ENCODE data around the gene ADGRG7.
A peak's percentile ranks its signal among the peaks of the same experiment; 100 is the strongest.
"Not testable (repeated sequence)": the region's sequence is repeated elsewhere in the genome, so short reads cannot be mapped to it uniquely, and the experiment has no call there.

The ADGRG7 gene

GRCh38 chr3:100609305-100609704, at the start of gene ADGRG7:
Gene ADGRG7, plus strand, starts transcription at chr3:100609601. Its CDS starts 256 bp downstream, at chr3:100609857.
- DNase-seq (ENCODE audit: low spot score) = no peak

- no peak for DNase-seq (ENCODE audit: low spot score)
These were observed 49.0 kb upstream of the ADGRG7 start for GRCh38 chr3:100560426-100560825.

GRCh38 chr3:100561459-100562158, 47.8 kb upstream of the ADGRG7 start:
- peak; percentile 43 for DNase-seq (ENCODE audit: low spot score)

- DNase-seq (ENCODE audit: low spot score) = no peak
These were observed 47.1 kb upstream of the ADGRG7 start for GRCh38 chr3:100562224-100562857.

GRCh38 chr3:100563228-100563627, 46.2 kb upstream of the ADGRG7 start:
- no peak for DNase-seq (ENCODE audit: low spot score)

GRCh38 chr3:100563652-100564211, 45.7 kb upstream of the ADGRG7 start:
- DNase-seq (ENCODE audit: low spot score) = no peak

DNA sequence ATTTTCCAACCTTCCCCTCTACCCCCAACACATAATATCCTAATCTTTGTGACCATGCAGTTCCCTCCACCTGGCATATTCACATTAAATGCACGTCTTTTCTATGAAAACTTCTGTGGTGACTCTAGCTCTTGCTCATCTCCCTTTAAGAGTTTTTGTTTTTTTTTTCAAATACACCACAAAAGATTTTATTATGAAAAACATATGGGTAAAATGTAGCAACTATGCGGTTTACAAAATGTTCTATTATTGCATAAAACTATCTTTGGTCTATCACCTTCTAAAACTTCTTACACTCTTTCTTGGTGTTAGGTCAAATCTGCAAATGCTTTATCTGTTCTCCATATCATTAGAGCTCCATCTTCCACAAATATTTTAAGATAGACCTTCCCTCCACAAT, 38.6 kb upstream of the ADGRG7 start:
- no peak for DNase-seq (ENCODE audit: low spot score)

GRCh38 chr3:100574536-100574935, 34.9 kb upstream of the ADGRG7 start:
- DNase-seq (ENCODE audit: low spot score) = no peak

DNA sequence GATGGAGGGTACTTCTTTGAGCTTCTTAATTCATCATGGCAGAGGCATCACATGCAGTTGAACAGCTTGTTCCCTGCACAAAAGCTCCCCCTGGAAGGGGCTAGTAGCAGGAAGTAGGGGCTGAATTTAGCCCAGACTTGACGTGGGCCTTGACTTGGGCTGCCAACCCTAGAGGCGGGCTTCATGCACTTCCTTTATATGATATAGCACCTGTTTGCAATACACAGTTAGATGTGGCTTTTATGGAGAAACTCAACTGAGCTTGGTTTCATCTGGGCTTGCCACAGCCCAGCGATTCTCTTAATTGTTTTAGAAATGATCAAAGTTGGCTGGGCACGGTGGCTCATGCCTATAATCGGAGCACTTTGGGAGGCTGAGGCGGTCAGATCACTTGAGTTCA, 33.7 kb upstream of the ADGRG7 start:
- DNase-seq (ENCODE audit: low spot score) = no peak

DNA sequence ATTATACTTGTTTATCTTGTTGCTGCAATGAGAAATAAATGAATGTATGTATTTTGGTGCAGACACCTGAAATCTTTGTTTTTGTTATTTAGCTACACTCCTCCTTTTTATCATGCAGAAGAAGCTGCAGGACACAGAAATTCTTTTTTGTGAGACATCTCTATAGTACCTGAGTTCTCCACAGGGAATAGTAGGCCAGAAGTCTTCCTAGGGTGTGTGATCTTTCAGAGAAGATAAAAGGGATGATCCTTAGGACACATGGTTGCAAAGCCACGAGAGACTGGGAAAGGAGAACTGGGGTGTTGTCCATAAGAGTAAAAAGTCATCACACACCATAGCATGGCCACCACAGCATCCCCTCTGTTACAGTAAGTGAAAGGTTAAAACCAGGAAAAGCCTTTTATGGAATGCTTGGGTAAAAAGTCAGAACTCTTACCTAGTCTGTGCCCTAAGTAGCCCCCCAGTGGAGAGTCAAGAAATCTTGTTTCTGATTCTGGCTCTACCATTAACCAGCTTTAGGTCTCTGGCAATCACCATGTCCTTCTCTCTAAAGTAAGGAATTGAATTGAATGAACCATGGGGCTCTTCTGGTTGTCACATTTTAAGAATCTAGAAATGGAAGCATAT, 31.9 kb upstream of the ADGRG7 start:
- DNase-seq (ENCODE audit: low spot score) = no peak

DNA sequence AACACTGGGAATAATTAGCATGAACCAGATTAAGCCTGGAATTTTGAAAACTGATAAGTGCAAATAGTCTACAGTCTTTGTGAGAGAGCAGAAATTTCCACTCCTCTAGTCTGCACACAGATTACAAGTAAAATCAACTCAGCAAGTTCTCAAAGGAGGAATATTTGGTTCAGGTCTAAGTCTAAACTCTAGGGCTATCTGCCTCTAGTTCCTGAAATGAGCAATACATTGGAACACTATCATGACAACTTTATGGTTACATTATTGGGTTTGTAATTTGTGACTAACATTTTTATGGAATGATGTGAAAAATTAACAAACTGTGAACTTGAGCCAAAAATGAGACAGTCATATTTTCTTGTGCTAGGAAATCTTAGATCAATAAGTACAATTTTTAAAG, 30.8 kb upstream of the ADGRG7 start:
- no peak for DNase-seq (ENCODE audit: low spot score)

DNA sequence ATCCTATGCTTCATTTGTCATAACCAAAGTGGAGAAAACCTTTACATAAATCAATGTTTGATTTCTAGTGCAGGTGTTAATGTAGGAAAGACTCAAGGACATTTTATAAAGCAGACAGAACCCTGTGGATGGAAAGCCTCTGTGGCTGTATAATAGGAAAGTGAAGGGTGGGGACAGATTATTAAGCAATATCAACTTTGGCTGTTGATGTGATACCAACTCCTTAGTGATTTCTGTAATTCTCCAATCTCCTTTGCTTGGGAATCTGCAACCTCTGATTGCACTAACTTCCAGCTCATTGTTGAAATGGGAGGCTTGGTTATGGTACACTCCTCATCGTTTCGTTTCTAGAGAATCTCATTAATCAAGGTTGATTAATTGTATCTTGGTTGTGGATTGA, 29.3 kb upstream of the ADGRG7 start:
- no peak for DNase-seq (ENCODE audit: low spot score)

DNA sequence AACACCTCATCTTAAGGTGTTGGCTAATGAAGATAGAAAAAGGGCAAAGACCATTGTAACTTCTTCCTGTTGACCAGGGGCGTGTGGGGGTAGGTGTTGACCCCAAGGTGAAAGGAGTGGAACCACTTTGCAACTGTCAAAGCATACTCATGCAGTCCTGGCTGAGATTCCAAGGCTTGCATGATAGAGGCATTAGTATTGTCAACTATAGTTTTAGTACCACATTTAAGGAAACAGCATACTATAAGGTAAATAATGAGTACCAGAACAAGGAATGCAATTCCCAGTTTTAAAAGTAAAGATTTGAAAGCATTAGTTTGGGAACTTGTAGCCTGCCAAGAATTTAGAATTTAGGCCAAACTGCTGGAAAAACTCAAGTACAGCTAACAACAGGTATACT, 27.8 kb upstream of the ADGRG7 start:
- no peak for DNase-seq (ENCODE audit: low spot score)

- DNase-seq (ENCODE audit: low spot score) = not testable (repeated sequence)
These were observed 27.2 kb upstream of the ADGRG7 start for GRCh38 chr3:100582157-100582556.

DNA sequence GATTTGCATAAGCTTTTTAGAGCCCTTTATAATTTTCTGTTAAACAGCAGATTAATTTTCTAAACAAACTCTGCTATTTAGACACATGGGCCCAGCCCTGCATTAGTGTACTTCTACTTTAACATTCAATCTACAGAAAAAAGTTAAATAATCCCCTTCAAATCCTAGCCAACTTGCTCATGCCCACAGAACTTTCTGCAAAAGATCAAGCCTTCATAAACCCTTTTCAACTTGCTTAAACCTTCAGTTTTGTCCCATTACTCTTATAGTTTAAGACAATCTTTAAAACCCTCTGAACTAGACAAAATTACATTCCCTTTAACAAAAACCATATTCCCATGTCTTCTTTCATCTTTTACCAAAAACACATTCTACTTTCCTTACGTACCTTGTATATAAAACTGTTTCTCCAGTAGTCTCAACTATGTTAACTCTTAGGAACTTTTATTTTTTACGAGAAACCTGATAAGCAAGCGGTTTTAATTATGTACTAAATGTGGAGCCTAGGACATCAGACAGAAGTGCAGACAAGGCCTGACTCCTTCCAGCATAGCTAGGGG, 25.2 kb upstream of the ADGRG7 start:
- DNase-seq (ENCODE audit: low spot score) = no peak

DNA sequence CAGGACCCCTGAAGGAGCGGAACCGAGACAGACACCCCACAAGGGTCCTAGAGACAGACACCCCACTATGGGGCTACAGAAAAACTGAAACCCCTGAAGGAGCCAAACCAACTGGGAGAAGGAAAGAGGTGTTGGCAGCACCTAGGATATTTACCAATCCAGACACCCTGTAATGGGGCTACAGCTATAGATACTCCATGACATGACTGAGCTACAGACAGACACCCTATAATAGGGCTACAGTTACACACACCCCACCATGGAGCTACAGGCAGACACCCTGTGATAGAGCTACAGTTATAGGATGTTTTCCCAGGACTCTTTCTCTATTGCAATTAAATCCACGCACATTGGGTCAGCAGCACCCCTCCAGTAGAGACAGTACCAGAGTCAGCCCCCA, 22.6 kb upstream of the ADGRG7 start:
- DNase-seq (ENCODE audit: low spot score) = no peak

DNA sequence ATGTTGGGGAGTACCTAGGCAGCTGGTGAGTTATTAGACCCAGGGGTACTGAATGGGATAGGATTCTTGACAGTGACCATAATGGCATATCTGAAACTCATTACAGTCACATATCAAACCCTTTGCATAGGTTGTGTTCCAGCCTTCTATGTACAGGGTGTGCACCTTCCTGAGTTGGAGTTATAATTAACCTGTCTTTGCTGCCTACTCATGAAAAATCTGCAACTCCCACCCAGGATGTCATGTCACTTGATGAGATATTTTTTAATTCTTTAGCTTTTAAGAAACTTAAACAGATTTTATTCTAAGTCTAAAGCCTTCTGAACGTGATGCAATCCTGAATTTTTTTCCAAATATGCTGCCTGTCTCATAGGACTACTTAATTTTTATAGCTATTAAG, 21.1 kb upstream of the ADGRG7 start:
- DNase-seq (ENCODE audit: low spot score) = no peak

GRCh38 chr3:100590114-100590839, 19.1 kb upstream of the ADGRG7 start:
- peak; percentile 80 for DNase-seq (ENCODE audit: low spot score)

DNA sequence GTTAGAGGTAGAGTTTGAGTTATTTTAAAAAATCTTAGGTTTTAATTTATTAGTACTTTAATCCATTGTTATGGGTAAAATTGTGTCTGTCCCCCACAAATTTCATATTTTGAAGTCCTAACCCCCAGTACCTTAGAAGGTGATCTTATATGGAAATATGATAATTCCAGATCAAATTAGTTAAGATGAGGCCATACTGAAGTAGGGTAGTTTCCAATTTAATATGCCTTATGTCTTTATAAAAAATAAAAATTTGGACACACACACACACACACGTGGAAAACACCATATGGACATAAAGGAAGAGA, 18.6 kb upstream of the ADGRG7 start:
- no peak for DNase-seq (ENCODE audit: low spot score)

- no peak for DNase-seq (ENCODE audit: low spot score)
These were observed 18.0 kb upstream of the ADGRG7 start for GRCh38 chr3:100591411-100591810.

DNA sequence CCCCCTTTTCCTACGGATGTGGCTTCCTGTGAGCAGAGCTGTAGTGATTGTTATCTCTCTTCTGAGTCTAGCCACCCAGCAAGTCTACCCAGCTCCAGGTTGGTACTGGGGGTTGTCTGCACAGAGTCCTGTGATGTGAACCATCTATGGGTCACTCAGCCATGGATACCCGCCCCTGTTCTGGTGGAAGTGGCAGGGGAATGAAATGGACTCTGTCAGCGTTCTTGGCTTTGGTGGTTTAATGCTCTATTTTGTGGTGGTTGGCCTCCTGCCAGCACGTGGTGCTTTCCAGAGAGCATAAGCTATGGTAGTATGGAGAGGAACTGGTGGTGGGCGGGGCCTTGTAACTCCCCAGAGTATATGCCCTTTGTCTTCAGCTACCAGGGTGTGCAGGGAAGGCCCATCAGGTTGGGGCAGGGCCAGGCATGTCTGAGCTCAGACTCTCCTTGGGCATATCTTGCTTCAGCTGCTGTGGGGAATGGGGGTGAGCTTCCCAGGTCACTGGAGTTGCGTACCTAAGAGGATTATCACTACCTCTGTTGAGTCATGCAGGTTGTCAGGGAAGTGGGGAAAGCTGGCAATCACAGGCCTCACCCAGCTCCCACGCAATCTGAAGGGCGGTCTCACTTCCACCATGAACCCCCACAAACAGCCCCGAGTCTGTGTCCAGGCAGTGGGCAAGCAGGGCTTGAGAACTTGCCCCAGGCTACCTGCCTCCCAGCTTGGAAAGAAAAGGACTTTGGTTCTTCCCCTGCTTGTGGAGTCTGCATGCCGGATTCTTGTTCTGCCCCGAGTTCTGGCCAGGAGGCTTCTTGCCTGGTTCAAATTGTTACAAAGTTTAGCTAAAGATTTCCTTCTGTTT, 9.0 kb upstream of the ADGRG7 start:
- no peak for DNase-seq (ENCODE audit: low spot score)
